DMS 273 treated with DMSO at 0.1 percent for 48 hours (cell line): Measurements from ENCODE around the gene ERGIC1.

Source experiments
- DNase-seq: peaks from one replicate; lab custom pipeline; 2025; lab: John Stamatoyannopoulos, UW

The ERGIC1 gene

DNA sequence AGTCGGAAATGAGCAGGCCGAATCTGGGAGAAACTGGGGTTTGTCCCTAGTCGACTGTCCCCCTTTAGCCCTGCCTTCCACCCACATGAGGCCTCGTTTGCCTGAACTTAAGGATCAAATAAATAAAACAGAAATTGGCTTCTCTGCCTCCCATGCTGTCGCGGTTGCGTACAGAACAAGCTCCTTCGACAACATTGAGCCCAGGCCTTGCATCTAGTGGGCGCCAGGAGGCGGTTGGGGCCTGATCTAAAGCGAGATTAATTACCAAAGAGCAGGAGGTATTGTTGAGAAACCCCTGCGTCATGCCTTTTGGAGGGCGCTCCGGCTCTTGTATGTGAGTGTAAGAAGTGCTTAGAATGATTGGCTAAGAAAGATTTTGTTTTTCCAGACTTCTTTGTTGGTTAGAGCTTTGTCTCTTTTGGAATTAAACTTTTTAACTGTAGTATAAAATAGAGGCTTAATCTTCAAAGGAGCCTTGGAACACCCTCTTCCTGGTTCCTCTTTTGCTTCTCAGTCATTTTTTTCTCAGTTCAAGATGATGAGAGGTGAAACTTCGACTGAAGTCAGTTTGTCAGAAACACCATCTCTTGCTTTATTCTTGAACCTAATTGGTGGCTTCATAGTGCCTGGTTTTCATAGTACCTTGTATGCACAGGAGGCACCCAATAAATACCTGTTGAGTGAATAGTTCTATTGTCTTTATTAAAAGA lies 150.3 kb downstream of the ERGIC1 start:
- DNase-seq, result peak; percentile 58

DNA sequence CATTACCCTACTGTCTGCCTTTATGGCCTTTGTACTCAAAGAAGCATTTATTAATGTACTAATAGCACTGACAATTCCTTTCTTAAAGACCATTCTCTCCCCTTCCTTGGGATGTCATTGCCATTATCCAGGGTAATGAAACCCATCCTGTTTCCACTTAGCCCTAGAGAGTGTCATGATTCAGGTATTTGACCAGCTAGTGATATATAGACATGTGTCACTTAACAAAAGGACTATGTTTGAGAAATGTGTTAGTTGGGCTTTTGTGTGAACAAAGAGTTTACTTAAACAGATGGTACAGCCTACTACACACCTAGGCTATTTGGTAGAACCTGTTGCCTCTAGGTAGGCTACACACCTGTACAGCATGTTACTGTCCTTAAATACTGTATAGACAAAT lies 151.5 kb downstream of the ERGIC1 start:
- DNase-seq, result no peak

DNA sequence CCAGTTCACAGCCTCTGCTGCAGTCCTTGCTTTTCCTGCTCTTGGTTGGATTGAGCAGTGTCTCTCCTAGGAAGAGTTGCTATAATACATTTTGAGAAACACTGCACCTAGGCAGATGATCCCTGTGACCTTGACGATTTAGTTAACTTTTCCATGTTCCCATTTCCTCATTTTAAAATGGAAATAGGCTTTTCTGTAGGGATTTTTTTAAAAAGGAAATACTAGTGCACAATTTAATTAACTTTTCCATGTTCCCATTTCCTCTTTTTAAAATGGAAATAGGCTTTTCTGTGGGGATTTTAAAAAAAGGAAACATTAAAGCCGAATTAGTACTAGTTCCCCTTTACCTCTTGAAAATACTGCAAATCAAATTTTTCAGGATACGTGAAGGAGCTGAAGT lies 154.2 kb downstream of the ERGIC1 start:
- DNase-seq, result no peak

DNA sequence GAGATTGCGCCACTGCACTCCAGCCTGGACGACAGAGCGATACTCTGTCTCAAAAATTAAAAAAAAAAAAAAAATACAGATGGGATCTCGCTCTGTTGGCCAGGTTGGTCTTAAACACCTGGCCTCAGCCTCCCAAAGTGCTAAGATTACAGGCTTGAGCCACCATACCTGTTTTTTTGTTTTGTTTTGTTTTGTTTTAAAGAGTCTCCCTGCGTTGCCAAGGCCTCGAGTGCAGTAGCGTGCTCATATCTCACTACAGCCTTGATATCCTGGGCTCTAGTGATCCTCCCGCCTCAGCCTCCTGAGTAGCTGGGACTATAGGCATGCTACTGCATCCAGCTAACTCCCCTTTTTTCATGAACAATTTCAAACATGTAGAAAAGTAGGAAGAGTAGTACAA lies 156.7 kb downstream of the ERGIC1 start:
- DNase-seq, result no peak

DNA sequence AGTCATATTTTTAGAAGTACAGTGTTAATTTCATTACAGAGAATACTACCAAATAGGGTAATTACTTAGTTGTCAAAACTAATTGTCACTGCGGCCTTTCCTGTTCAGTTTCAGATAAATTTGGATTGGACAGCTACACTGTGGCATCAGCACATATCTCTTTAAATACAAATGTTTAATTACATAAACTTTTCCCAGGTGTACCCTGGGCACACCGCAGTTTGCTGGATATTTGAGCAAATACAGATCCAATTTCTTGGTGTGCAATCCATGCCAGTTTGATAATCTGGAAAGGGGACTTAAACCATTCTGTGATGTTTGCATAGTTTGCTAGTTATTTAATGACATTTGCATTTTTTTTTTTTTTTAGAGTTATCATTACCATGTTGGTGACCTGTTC lies 160.4 kb downstream of the ERGIC1 start:
- no peak for DNase-seq

DNA sequence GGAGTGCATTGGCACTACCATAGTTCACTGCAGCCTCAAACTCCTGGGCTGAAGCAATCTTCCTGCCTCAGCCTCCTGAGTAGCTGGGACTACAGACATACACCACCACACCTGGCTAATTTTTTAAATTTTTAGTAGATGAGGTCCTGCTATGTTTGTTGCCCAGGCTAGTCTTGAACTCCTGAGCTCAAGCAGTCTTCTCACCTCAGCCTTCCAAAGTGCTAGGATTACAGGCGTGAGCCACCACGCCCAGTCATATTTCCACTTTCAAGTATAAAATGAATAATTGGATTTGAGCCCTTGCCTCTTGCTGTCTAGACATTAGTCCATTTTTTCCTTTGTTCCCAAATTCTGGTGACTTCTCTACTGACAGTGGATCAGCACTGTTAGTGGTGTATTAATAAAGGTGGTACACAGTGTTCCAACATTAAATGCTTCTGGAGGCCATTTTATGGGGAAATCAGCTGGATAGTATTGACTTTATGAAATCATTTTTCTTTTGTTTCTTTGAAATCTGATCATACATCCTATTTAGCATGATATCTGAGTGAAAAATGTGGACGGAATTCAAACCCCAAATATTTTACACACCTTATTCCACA lies 165.4 kb downstream of the ERGIC1 start:
- DNase-seq, result no peak

DNA sequence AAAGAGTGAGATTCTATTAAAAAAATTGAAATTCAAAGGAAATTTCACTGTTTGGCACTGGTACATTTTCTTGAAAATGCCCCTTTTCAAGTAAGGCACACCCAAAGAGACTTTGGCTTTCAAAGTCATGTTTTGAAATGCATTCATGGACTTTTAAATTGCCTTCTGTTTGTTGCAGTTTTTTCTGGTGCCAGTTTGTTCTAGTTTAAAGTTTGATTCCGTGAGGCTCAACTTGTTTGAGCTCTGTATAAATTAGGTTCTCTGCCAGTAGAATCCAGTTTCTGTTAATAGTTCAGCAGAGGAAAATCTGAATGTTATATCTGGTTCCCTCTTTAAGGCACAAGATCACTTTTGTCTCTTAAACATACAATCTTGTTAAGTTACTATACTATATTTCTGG lies 165.9 kb downstream of the ERGIC1 start:
- no peak for DNase-seq

DNA sequence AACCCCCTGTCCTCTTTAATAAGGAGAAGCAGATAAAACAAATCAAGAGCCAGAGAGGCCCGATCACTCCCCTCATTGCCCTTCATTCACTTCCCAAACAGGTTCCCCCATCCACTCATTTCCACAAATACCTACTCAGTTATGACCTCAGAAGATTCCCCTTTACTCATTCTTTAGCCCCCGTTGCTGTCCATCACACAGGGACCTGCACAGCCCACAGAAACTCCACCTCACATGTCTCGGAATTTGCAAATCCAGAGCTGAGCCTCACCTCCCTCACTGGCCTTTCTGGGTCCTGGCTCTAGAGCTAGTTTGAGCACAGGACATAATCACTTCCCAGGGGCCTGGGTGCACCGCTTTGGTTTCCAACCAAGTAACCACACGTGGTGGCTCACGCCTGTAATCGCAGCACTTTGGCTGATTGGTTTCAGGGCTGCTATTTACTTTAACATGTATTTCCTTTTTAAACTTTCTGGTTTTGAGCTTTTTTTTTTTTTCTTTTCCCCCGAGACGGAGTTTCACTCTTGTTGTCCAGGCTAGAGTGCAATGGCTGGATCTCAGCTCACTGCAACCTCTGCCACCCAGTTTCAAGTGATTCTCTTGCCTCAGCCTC lies 167.3 kb downstream of the ERGIC1 start:
- no peak for DNase-seq
